Right lobe of liver (tissue), 6 donors: ENCODE data around the gene SEMA6B. TPM values are rescaled to one million over a fixed set of nuclear protein-coding genes. Genes with fewer than 3 reads are reported as not detected.

Experiments used
- ATAC-seq, 4 donors: fragments of 200-7000 bp; cut with Tn5 transposase; one replicate each; pipeline ENCODE4 v1.9.1; 2020; ENCODE audit warnings: mild to moderate bottlenecking in 4 of 4, moderate library complexity in 4 of 4
- DNase-seq, 3 donors: peaks; one replicate each; pipeline ENCODE4 v3.0.0-alpha.2; 2020
- H3K27ac ChIP-seq, 3 donors: fragments of 200-600 bp; one replicate each; pipeline ENCODE4 v1.8.0; 2022
- H3K27me3 ChIP-seq, 2 donors: fragments of 200-600 bp; one replicate each; pipeline ENCODE4 v1.8.0; 2022
- H3K36me3 ChIP-seq, 4 donors: fragments of 200-600 bp; sonication (generic) in 1 of 4; one replicate each; pipeline versions ENCODE4 v1.5.1 to v1.8.0; 2017 to 2022; ENCODE audit warnings: control low read depth in 1 of 4
- H3K4me1 ChIP-seq, 4 donors: fragments of 200-600 bp; sonication (generic) in 1 of 4; one replicate each; pipeline versions ENCODE4 v1.5.1 to v1.8.0; 2017 to 2022; ENCODE audit warnings: control low read depth in 1 of 4
- H3K4me3 ChIP-seq, 3 donors: fragments of 200-600 bp; one replicate each; pipeline ENCODE4 v1.8.0; 2022
- H3K9me3 ChIP-seq, 4 donors: fragments of 200-600 bp; sonication (generic) in 1 of 4; one replicate each; pipeline versions ENCODE4 v1.5.1 to v1.8.0; 2017 to 2022; ENCODE audit warnings: control low read depth in 1 of 4
- CTCF ChIP-seq, 4 donors: fragments of 200-600 bp in 3 of 4; fragments of 450-650 bp in 1 of 4; IDR thresholded peaks; one replicate each; pipeline versions ENCODE4 v1.5.1 to v1.8.0; 2016 to 2022; ENCODE audit warnings: antibody characterized with exemption in 4 of 4, mild to moderate bottlenecking in 2 of 4
- POLR2A ChIP-seq: fragments of 450-650 bp; IDR thresholded peaks from one replicate; pipeline ENCODE4 v1.6.1; 2017; ENCODE audit warnings: antibody characterized with exemption, mild to moderate bottlenecking
- WGBS: methylation state at CpG from one replicate; pipeline ENCODE4 v1.1.6; 2018; ENCODE audit warnings: low coverage, low lambda C conversion rate; ENCODE audit not compliant: insufficient coverage; ENCODE audit errors: missing lambda C conversion rate; 5-methylcytosine and 5-hydroxymethylcytosine counted together
- intact Hi-C, 2 donors: fragments of 100-400 bp; cut with DNase I; formaldehyde crosslinking; loops; one replicate each; pipeline versions ENCODE4 v1.11.2 to v1.14.1; 2022
- total RNA-seq, 6 experiments: library from RNA; depleted of rRNA in 2 of 6; stranded (reverse); fragments of >200 nt in 2 of 6; fragmentation: NEBNext Ultra II Directional in 3 of 6; extraction: Animal tissue kit (Norgen Biotek cat#: 25700) in 3 of 6; gene quantifications; one replicate each; pipeline versions ENCODE4 v1.1.0 to v1.2.4, GENCODE V29; 2016 to 2023
- donor health status: DM: no; HTN: yes; CAD: no.
- donor health status: DM: no; HTN: no; CAD: no.
- donor health status: DM: no; HTN: no; CAD: no.
- donor health status: DM: no; HTN: yes; CAD: no.
- donor health status: DM: no; HTN: yes; CAD: no.

Gene SEMA6B
- total RNA-seq, 6 experiments from 2014 or later, result 1.0 to 6.5 (median 2.3) TPM

DNA sequence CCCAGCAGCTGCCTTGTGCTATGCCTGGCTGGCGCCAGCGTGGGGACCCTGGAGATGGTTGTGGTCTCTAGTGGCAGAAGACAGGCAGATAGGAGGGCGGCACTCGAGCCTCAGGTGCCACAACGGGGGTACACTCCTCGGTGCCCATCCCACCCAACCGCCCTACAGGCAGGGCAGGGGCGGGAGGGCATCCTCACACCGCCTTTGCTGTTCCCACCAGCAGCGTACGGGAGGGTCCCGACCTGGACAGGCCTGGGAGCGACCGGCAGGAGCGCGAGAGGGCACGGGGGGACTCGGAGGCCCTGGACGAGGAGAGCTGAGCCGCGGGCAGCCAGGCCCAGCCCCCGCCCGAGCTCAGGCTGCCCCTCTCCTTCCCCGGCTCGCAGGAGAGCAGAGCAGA is 57.8 kb downstream of the SEMA6B start:
- no peaks in the 10 kb centered on the region for H3K9me3 ChIP-seq
- peaks cover 0 to 57% (median 8%) of the 10 kb centered on the region in 4 donors for H3K36me3 ChIP-seq
- H3K27me3 ChIP-seq, result no peaks in the 10 kb centered on the region
- no peak for TF ChIP-seq POLR2A
- no peak for TF ChIP-seq CTCF (IDR thresholded peaks at IDR 0.05)
- no peaks in the 10 kb centered on the region for H3K4me1 ChIP-seq
- H3K4me3 ChIP-seq, result no peak overlapping the region
- intact Hi-C loops, result no loop called here
- WGBS, result 83% methylated on average over 2 of the region's 25 CpGs
- H3K27ac ChIP-seq, result no peak overlapping the region
- ATAC-seq, result no peak
- DNase-seq, result no peak

DNA sequence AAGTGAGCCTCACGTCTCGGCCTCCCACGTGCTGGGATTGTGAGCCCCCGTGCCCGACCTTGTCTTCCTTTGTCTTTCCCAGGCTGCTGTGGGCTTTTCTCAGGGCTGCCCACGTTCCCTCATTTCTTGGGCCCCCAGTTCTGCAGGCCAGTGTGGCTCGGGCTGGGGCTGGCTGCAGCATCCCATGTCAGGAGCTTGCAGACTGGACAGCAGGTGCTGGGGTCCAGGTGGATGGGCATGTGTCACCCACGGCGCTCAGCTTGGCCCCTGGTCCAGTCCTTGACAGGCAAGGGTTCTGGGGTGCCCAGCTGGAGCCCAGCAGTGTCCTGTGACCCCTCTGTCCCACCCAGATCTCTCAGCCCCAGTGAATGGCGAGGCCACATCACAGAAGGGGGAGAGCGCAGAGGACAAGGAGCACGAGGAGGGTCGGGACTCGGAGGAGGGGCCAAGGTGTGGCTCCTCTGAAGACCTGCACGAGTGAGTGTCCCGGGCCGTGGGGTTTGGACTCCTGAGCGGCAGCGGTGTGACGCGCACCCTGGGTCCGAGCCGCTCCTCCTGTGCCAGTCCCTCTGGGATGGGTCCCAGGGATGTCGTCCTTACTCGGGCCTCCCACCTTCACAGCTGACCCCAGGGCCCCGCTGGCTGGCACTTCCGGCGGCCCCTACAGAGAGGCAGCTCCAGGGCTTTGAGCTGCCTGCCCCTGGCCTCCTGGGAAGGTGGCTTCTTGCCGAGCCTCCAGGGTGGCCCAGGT is 58.5 kb downstream of the SEMA6B start:
- H3K27me3 ChIP-seq, result no peaks in the 10 kb centered on the region
- intact Hi-C loops, result no loop called here
- no peak overlapping the region for H3K4me3 ChIP-seq
- H3K4me1 ChIP-seq, result no peaks in the 10 kb centered on the region
- ATAC-seq (peak in 1 of 4 donors; percentile 3), DNase-seq (no peak)
- peaks cover 0 to 52% (median 7%) of the 10 kb centered on the region in 4 donors for H3K36me3 ChIP-seq
- WGBS, result 83% methylated on average over 6 of the region's 29 CpGs
- TF ChIP-seq POLR2A, result no peak
- TF ChIP-seq CTCF (IDR thresholded peaks at IDR 0.05), result no peak
- no peak overlapping the region for H3K27ac ChIP-seq
- H3K9me3 ChIP-seq, result no peaks in the 10 kb centered on the region

DNA sequence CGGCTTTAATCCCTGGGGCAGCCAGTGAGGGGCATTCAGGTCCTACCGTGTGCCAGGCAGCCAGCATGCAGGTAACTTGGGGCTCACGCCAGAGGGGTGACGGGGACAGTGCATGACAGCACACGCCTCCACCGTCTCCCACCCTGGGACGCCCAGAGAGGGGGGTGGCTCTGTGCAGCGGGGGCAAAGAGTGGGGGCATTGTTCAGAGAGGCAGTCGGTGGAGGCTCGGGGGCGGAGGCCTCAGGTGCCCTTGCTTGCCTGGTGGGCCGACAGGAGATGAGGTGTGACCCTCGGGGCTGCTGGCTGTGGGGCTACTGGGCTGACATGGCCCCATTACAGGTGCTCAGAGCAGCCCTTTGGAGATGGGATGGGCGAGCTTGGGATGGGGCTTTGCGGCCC is 59.6 kb downstream of the SEMA6B start:
- Histone ChIP-seq H3K4me1 (no peaks in the 10 kb centered on the region), H3K4me3 (no peak overlapping the region), H3K9me3 (no peaks in the 10 kb centered on the region), H3K36me3 (peaks cover 0 to 49% (median 4%) of the 10 kb centered on the region in 4 donors), H3K27me3 (no peaks in the 10 kb centered on the region), H3K27ac (no peak overlapping the region)
- TF ChIP-seq POLR2A (no peak), CTCF (IDR thresholded peaks at IDR 0.05) (no peak)
- 94% methylated on average over 2 of the region's 15 CpGs for WGBS
- ATAC-seq, result no peak
- intact Hi-C loops, result loop anchor here in 1 of 2 donors (10.0 kb wide), 1 partner anchor 235 kb away; no protein-coding TSS in a partner anchor
- DNase-seq, result no peak

GRCh38 chr19:4499318-4499717 is 60.2 kb downstream of the SEMA6B start:
- no peak overlapping the region for H3K4me3 ChIP-seq
- H3K27me3 ChIP-seq, result no peaks in the 10 kb centered on the region
- no peak for ATAC-seq
- H3K9me3 ChIP-seq, result no peaks in the 10 kb centered on the region
- intact Hi-C loops, result loop anchor here in 1 of 2 donors (10.0 kb wide), 1 partner anchor 235 kb away; no protein-coding TSS in a partner anchor
- H3K36me3 ChIP-seq, result peaks cover 0 to 46% (median 1%) of the 10 kb centered on the region in 4 donors
- DNase-seq, result no peak
- WGBS, result 94% methylated on average over 11 of the region's 23 CpGs
- no peak overlapping the region for H3K27ac ChIP-seq
- H3K4me1 ChIP-seq, result no peaks in the 10 kb centered on the region
- TF ChIP-seq POLR2A, result no peak
- no peak for TF ChIP-seq CTCF (IDR thresholded peaks at IDR 0.05)
